ENCODE data around the gene OS9.

GRCh38 chr12:57766464-57767304 lies 72.8 kb downstream of the OS9 start, which contains the start of gene CYP27B1:
- no peak for TF ChIP-seq CTCF (conservative IDR thresholded peaks at IDR 0.05; ENCODE audit: low read depth, low read length)
- TF ChIP-seq NFE2L2 (IDR thresholded peaks at IDR 0.05; ENCODE audit: low read depth, low read length), result no peak
- no peak for TF ChIP-seq POLR2A (IDR thresholded peaks at IDR 0.05; ENCODE audit: low read depth, low read length)
- TF ChIP-seq USF2 (IDR thresholded peaks at IDR 0.05; ENCODE audit: low read depth, low read length), result no peak
- no peak for TF ChIP-seq SMC3 (IDR thresholded peaks at IDR 0.05; ENCODE audit: low read depth, low read length)
- TF ChIP-seq ELK1 (IDR thresholded peaks at IDR 0.05; ENCODE audit: borderline replicate concordance, low read depth, low read length), result no peak
- TF ChIP-seq RFX5 (IDR thresholded peaks at IDR 0.05; ENCODE audit: low read depth, low read length), result no peak
- no peak for TF ChIP-seq MAFK (IDR thresholded peaks at IDR 0.05; ENCODE audit: low read depth, low read length)
- TF ChIP-seq RCOR1 (IDR thresholded peaks at IDR 0.05; ENCODE audit: insufficient replicate concordance, low read length), result no peak

Data from IMR-90 (cell line).